Esophagus (tissue), 2 donors: ENCODE data around the gene FCN2. TPM values are rescaled to one million over a fixed set of nuclear protein-coding genes. Genes with fewer than 3 reads are reported as not detected.

Experiments
- H3K27ac ChIP-seq, 2 donors: one replicate each; pipeline ENCODE4 v1.5.1; 2013; ENCODE audit warnings: low read depth in 2 of 2, mild to moderate bottlenecking in 2 of 2, inconsistent platforms in 1 of 2, low read length in 1 of 2, moderate library complexity in 1 of 2
- H3K27me3 ChIP-seq, 2 donors: one replicate each; pipeline ENCODE4 v1.6.1; 2013; ENCODE audit warnings: low read length in 2 of 2, control low read depth in 1 of 2, mild to moderate bottlenecking in 1 of 2; ENCODE audit not compliant: insufficient read depth in 2 of 2, control insufficient read depth in 1 of 2
- H3K36me3 ChIP-seq, 2 donors: one replicate each; pipeline ENCODE4 v1.6.1; 2013; ENCODE audit warnings: low read length in 1 of 2; ENCODE audit not compliant: control insufficient read depth in 2 of 2, insufficient read depth in 2 of 2
- H3K4me1 ChIP-seq, 2 donors: one replicate each; pipeline ENCODE4 v1.6.1; 2013; ENCODE audit warnings: low read length in 1 of 2; ENCODE audit not compliant: control insufficient read depth in 2 of 2, insufficient read depth in 2 of 2
- H3K4me3 ChIP-seq, 2 donors: one replicate each; pipeline ENCODE4 v1.5.1; 2013; ENCODE audit warnings: low read length in 2 of 2, mild to moderate bottlenecking in 2 of 2, low read depth in 1 of 2, moderate library complexity in 1 of 2
- H3K9me3 ChIP-seq, 2 donors: one replicate each; pipeline ENCODE4 v1.6.1; 2013; ENCODE audit warnings: mild to moderate bottlenecking in 2 of 2, low read depth in 1 of 2, low read length in 1 of 2, moderate library complexity in 1 of 2; ENCODE audit not compliant: control insufficient read depth in 2 of 2, insufficient read depth in 1 of 2
- WGBS, 2 donors: extraction: QIAGEN DNeasy Blood & Tissue Kit; methylation state at CpG; one replicate each; pipeline ENCODE4 v1.1.7; 2013; 5-methylcytosine and 5-hydroxymethylcytosine counted together
- polyA plus RNA-seq, 2 donors: library from polyadenylated mRNA; stranded (reverse); fragments of 200-250 nt; gene quantifications; one replicate each; pipeline ENCODE4 v1.2.3, GENCODE V29; 2013
- donor health status: healthy with polysubstance abuse.
- donor health status: Bipolar disorder and iron deficiency.

FCN2 gene
- polyA plus RNA-seq, 2 donors, result 0.04 to 0.16 TPM

- no peak overlapping the region for H3K4me3 ChIP-seq
- no peak overlapping the region for H3K27ac ChIP-seq
- WGBS, 2 donors, result 78 to 80% methylated on average over 7 of the region's 7 CpGs
- H3K9me3 ChIP-seq, result no peaks in the 10 kb centered on the region
- no peaks in the 10 kb centered on the region for H3K27me3 ChIP-seq
- no peaks in the 10 kb centered on the region for H3K36me3 ChIP-seq
- no peaks in the 10 kb centered on the region for H3K4me1 ChIP-seq
Measured at GRCh38 chr9:134925011-134925511, 44.5 kb downstream of the FCN2 start.

- Histone ChIP-seq H3K4me1 (no peaks in the 10 kb centered on the region), H3K9me3 (no peaks in the 10 kb centered on the region), H3K27me3 (no peaks in the 10 kb centered on the region), H3K27ac (no peak overlapping the region), H3K36me3 (no peaks in the 10 kb centered on the region), H3K4me3 (no peak overlapping the region)
- WGBS, 2 donors, result 62% methylated on average over 15 of the region's 15 CpGs
Measured at GRCh38 chr9:134928436-134929192, 48.0 kb downstream of the FCN2 start.

- H3K27me3 ChIP-seq, result no peaks in the 10 kb centered on the region
- H3K4me3 ChIP-seq, result no peak overlapping the region
- 67% methylated on average over 13 of the region's 13 CpGs for WGBS, 2 donors
- no peaks in the 10 kb centered on the region for H3K9me3 ChIP-seq
- no peaks in the 10 kb centered on the region for H3K36me3 ChIP-seq
- no peak overlapping the region for H3K27ac ChIP-seq
- no peaks in the 10 kb centered on the region for H3K4me1 ChIP-seq
Measured at GRCh38 chr9:134929193-134930158, 48.9 kb downstream of the FCN2 start.

- WGBS, 2 donors, result 62 to 76% methylated on average over 13 of the region's 13 CpGs
- H3K27me3 ChIP-seq, result no peaks in the 10 kb centered on the region
Measured at GRCh38 chr9:134930398-134930797, 49.8 kb downstream of the FCN2 start.

GRCh38 chr9:134932171-134932570 lies 51.6 kb downstream of the FCN2 start:
- Histone ChIP-seq H3K27me3 (no peaks in the 10 kb centered on the region), H3K27ac (no peak overlapping the region), H3K36me3 (no peaks in the 10 kb centered on the region), H3K4me3 (no peak overlapping the region), H3K4me1 (no peaks in the 10 kb centered on the region), H3K9me3 (no peaks in the 10 kb centered on the region)
- WGBS, 2 donors, result 91% methylated on average over 12 of the region's 12 CpGs

More at GRCh38 chr9:134930398-134930797, 49.8 kb downstream of the FCN2 start:
- Histone ChIP-seq H3K36me3 (no peaks in the 10 kb centered on the region), H3K4me3 (no peak overlapping the region), H3K9me3 (no peaks in the 10 kb centered on the region), H3K4me1 (no peaks in the 10 kb centered on the region), H3K27ac (no peak overlapping the region)

GRCh38 chr9:134932606-134933005 lies 52.0 kb downstream of the FCN2 start:
- H3K9me3 ChIP-seq, result no peaks in the 10 kb centered on the region

GRCh38 chr9:134933076-134933659 lies 52.6 kb downstream of the FCN2 start:
- Histone ChIP-seq H3K9me3 (no peaks in the 10 kb centered on the region), H3K27ac (no peak overlapping the region), H3K27me3 (no peaks in the 10 kb centered on the region), H3K36me3 (no peaks in the 10 kb centered on the region), H3K4me1 (no peaks in the 10 kb centered on the region), H3K4me3 (no peak overlapping the region)
- 84 to 87% methylated on average over 10 of the region's 10 CpGs for WGBS, 2 donors

More at GRCh38 chr9:134932606-134933005, 52.0 kb downstream of the FCN2 start:
- no peaks in the 10 kb centered on the region for H3K36me3 ChIP-seq
- no peak overlapping the region for H3K4me3 ChIP-seq
- H3K27ac ChIP-seq, result no peak overlapping the region
- 71 to 77% methylated on average over 5 of the region's 5 CpGs for WGBS, 2 donors
- H3K4me1 ChIP-seq, result no peaks in the 10 kb centered on the region
- no peaks in the 10 kb centered on the region for H3K27me3 ChIP-seq

GRCh38 chr9:134935056-134935640 lies 54.5 kb downstream of the FCN2 start:
- Histone ChIP-seq H3K4me1 (no peaks in the 10 kb centered on the region), H3K36me3 (no peaks in the 10 kb centered on the region), H3K4me3 (no peak overlapping the region), H3K9me3 (no peaks in the 10 kb centered on the region), H3K27me3 (no peaks in the 10 kb centered on the region), H3K27ac (no peak overlapping the region)
- WGBS, 2 donors, result 65 to 68% methylated on average over 17 of the region's 17 CpGs

GRCh38 chr9:134935701-134936345 lies 55.2 kb downstream of the FCN2 start:
- Histone ChIP-seq H3K9me3 (no peaks in the 10 kb centered on the region), H3K27me3 (no peaks in the 10 kb centered on the region), H3K4me3 (no peak overlapping the region), H3K36me3 (no peaks in the 10 kb centered on the region), H3K4me1 (no peaks in the 10 kb centered on the region), H3K27ac (no peak overlapping the region)
- 61 to 72% methylated on average over 27 of the region's 27 CpGs for WGBS, 2 donors
